T47D (cell line): ENCODE data around the gene TTC14.
"Not testable (repeated sequence)": the region's sequence is repeated elsewhere in the genome, so short reads cannot be mapped to it uniquely, and the experiment has no call there.

Experiments used
- DNase-seq, 2 experiments: peaks; one replicate each; pipeline versions ENCODE4 v3.0.0 to v3.0.0-alpha.2; 2011 to 2012; ENCODE audit warnings: low read depth in 1 of 2, low spot score in 1 of 2
- JUND ChIP-seq: IDR thresholded peaks from 2 replicates; pipeline ENCODE4 v1.6.1; 2012; ENCODE audit warnings: low read depth
- in situ Hi-C: cut with HindIII; loops from 2 replicates; pipeline ENCODE4 v1.10.0; 2016; ENCODE audit warnings: low sequenced_read_pairs, low pct_unique_long_range_greater_than_20kb

TTC14 gene, protein sequence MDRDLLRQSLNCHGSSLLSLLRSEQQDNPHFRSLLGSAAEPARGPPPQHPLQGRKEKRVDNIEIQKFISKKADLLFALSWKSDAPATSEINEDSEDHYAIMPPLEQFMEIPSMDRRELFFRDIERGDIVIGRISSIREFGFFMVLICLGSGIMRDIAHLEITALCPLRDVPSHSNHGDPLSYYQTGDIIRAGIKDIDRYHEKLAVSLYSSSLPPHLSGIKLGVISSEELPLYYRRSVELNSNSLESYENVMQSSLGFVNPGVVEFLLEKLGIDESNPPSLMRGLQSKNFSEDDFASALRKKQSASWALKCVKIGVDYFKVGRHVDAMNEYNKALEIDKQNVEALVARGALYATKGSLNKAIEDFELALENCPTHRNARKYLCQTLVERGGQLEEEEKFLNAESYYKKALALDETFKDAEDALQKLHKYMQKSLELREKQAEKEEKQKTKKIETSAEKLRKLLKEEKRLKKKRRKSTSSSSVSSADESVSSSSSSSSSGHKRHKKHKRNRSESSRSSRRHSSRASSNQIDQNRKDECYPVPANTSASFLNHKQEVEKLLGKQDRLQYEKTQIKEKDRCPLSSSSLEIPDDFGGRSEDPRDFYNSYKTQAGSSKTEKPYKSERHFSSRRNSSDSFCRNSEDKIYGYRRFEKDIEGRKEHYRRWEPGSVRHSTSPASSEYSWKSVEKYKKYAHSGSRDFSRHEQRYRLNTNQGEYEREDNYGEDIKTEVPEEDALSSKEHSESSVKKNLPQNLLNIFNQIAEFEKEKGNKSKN

DNA sequence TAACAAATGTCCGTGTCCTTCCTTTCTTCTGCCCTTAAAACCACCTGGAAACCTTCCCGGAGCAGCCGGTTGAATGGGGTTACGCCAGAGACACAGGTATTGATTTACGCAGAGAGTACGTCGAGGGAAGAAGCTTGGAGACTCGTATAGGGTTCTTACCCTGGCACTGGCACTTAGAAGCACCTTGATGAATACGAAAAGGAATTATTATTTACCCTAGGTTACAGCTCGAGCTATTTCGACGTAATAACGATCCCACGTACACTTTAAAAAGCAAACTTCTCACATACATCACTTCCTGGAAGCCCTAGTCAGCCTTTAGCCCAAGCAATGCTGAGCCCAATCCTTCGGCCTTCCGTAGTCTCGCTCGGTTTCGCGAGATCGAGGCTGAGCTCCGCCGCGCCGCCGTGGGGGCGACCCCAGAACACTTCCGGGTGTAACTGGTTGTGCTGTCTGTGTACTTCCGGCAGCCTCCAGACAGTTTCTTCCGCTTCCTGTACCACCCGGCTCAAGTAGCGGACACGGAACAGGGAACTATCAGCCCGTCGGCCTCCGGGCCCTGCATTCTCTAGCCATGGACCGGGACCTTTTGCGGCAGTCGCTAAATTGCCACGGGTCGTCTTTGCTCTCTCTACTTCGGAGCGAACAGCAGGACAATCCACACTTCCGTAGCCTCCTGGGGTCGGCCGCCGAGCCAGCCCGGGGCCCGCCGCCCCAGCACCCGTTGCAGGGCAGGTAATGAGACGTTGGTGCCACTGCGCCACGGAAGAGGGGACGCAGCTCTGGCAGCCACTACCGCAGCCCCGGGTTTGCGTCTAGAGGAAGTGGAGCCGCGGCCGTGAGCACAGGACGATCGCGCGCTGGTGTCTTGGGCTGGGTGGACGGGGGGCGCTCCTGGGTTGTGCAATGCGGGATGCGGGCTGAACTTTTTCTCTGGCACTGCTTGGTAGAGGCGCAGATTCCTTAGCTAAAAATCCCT, at the start of gene TTC14:
TSS of gene TTC14 (plus strand) at position 476 of the 979 bp plus-strand sequence. CDS start at position 575, 99 bp downstream.
- peak; percentile 98 to 99 for DNase-seq
- in situ Hi-C loops: no loop called here
- no peak for TF ChIP-seq JUND

DNA sequence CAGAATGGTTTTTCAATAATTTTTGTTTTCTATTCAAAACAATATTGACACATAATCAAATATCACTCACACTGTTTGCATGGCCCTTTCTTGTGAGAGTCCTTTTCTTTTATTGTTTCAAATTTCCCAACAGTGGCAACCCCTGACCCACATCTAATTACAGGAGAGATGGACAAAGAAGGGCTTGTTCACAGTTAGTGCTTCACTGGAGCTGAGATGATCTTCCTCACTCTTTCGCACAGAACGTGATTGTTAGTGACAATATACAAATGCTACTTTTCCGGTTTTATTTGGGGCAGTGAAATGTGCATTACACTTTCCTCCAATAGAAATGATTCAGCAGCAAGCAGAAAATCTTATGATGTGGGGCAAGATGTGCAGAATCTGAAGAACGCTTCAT, 38.6 kb upstream of the TTC14 start:
- no peak for TF ChIP-seq JUND
- in situ Hi-C loops: no loop called here
- DNase-seq: no peak

DNA sequence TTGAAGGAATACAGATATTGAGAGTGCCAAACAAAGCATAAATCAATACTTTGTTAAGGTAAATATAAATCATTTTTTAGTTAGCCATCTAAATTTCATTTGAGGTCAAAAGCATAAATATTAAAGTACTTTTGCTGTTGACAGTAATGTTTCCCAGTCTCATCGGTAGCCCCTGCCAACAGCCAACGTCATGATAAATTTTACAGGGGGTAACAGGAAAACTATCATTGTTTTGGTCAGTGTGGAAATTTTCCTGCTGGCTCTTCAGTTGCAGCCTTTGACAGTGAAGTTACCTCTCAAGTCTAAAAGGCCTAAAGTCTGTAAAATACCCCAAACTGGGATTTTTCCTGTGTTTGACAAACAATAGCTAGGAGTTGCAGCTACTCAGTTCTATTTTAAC, 37.3 kb upstream of the TTC14 start:
- in situ Hi-C loops: no loop called here
- DNase-seq: no peak
- TF ChIP-seq JUND: no peak

DNA sequence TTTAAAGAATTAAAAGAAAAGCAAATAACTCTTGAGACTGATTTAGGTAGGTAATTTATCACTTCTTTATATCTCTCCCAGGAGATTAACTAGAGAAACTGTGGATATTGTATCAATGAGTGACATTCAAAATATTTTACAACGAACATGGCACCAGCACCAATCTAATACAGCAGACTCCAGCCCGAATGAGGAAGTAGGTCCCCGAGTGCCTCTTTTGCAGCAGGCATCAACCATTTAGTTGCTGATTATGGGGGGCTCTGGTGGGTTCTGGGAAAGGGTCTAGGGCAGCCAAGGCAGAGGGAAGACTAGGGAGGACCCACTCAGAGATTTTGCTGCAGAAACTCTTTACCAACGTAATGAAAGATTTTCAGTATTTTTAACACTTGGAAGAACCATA, 31.7 kb upstream of the TTC14 start:
- TF ChIP-seq JUND: no peak
- in situ Hi-C loops: no loop called here
- no peak for DNase-seq

DNA sequence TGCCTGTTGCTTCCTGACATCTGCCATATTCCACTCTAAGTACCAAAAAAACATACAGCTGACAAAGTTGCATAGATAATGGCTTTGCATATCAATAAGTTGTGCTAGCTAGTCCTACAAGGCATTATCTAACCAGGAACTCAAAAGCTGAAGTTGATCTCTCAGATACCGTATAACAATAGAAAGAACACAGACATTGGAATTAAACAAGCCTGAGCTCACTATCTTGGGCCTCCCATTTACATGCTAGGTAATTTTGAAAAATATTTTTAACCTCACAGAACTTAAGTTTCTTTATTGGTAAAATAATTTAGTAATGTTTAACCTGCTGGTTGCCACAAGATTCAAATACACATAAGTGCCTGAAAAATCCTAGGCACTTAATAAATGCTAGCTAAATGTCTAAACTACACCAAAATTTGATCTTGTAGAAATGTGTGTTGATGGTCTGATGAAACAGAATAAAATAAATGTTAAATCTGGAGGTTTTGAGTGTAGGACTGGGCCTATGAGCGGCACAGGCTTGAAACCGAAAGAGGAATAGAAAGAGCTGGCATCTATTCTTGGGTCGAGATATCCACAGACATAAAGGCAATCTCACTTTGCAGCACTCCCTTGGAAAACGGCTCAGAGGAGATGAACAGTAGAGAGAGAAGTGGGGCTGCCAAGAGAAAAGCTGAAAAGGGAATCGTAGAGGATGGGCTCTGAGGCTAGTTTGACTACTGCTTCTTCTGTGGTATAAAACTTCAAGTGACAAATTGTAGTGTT, 29.9 kb upstream of the TTC14 start:
- in situ Hi-C loops: no loop called here
- DNase-seq: no peak
- TF ChIP-seq JUND: no peak

DNA sequence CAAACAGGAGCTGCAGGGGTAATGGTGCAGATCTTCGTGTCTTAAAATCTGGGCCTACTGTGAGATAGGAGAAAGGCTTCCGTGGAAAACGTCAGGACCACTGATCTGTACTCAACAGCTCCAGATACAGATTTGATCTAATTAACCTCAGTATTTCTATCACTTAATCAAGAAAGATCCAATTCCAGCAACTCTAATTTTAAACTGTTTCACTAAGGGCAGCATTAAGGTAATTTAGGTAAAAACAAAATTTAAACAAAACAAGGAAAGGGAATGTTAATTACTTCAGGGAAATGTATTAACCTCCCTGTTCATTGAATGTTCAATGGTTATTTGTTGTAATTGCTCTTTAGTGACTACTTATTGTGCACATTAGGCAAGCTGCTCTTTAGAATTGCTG, 26.4 kb upstream of the TTC14 start:
- DNase-seq: no peak
- no peak for TF ChIP-seq JUND
- in situ Hi-C loops: no loop called here

DNA sequence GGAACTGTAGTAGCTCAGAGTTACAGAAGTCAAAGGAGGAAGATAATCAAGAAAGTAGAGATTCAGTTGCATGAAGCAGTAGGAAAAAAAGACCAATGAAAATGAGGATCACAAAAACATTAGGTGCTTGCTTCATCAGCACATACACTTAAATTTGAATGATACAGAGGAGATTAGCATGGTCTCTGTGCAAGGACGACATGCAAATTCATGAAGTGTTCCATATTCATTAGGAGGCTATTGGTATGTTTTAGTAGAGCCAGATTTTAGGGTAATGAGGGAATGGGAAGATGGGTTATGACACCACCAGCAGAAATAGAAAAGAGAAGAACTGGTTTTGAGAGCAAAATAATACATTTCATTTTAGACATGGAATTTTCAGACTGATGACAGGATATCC, 21.0 kb upstream of the TTC14 start:
- no peak for TF ChIP-seq JUND
- in situ Hi-C loops: no loop called here
- DNase-seq: no peak

DNA sequence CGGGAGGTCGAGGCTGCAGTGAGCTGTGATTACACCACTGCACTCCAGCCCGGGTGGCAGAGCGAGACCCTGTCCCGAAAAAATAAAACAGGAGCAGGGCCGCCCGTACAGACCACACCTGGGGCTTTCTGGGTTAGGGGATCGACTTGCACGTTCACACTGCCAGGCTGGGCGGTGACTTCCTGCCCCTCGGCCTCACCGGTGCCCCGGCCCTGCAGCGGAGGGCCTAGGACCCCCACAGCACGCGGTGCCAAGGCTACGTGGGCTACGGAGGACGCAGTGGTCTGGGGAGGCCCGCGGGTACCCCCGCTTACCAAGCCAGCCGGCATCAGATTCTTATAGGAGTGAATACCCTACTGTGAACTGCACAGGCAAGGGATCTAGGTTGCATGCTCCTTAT, 11.6 kb upstream of the TTC14 start:
- no peak for TF ChIP-seq JUND
- DNase-seq: no peak
- in situ Hi-C loops: no loop called here

DNA sequence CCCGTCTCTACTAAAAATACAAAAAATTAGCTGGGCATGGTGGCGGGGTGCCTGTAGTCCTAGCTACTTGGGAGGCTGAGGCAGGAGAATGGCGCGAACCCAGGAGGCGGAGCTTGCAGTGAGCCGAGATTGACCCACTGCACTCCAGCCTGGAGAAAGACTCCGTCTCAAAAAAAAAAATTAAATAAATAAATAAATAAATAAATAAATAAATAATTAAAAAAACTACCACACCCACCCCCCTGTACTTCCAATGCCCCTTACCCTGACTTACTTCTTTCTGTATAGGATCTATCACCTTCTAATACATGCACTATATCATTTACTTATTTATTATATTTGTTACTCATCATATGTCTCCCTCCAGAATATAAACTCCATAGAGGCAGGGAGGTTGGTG, 8.3 kb upstream of the TTC14 start:
- DNase-seq, in situ Hi-C loops: not testable (repeated sequence)

DNA sequence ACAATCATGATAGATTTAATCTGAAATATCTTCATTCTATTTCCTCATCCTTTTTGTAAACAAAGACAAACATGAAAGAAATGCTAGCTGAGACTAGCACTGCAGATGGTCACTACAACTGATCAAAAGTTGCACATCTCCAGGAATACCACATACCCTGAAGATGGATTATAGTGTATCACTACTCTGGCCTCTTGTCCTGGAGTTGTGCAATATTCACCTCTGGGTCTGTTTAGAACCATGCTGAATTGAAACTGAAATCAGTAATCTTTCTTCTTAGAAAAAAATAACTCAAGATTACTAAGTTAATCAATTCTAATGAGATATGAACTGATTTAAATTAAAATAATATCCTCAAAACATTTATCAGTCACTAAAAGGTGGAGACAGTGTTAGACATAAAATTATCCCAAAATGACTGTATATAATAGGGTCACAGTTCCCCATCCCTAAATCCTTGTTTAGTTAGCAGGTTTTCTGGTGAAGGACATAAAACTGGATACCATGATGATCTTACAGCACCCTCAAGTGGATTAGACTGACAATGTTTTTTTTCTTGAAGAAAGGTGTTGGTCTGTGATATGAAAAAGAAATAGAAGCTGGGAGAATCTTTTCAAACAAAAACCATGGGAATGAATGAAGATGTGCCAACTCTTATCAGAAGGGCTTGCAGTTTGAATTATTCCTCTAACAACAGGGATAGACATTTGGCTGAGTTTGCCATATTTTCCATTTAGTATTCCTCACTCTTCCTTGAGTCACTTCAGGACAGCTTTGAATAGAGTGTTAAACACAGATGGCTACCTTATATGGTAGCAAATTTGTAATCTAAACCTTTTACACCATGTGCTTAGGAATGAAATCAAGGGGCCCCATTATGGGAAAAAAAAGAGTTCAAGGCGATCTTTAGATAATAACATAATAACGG, 7.1 kb upstream of the TTC14 start:
- DNase-seq: peak; percentile 47 to 83
- in situ Hi-C loops: no loop called here

DNA sequence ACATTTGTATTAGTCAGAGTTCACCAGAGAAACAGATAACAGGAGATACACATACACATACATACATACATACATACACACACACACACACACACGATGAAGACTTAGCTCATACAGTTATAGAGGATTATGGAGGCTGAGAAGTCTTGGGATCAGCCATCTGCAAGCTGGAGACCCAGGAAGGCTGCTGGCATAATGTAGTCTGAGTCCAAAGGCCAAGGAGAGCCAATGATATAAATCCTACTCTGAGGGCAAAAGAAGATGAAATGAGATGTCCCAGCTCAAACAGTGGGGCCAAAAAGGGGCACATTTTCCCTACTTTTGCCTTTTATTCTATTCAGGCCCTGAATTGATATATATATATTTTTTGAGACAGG, 6.4 kb upstream of the TTC14 start:
- DNase-seq: no peak
- TF ChIP-seq JUND: no peak
- in situ Hi-C loops: no loop called here

More for the DNA sequence above, 7.1 kb upstream of the TTC14 start:
- TF ChIP-seq JUND: no peak
